GM23338 (cell line): ENCODE data around the gene SCIMP. TPM values are rescaled to one million over a fixed set of nuclear protein-coding genes. Genes with fewer than 3 reads are reported as not detected.

Source experiments
- ATAC-seq: fragments of 200-7000 bp; cut with Tn5 transposase; 3 replicates; pipeline ENCODE4 v1.9.1; 2020
- DNase-seq: peaks from one replicate; pipeline ENCODE4 v3.0.0-alpha.2; 2015; ENCODE audit warnings: low spot score
- H2AFZ ChIP-seq: fragments of 200-600 bp; sonication (generic); 2 replicates; pipeline ENCODE4 v1.8.0; 2016; ENCODE audit warnings: antibody characterized with exemption, mild to moderate bottlenecking, moderate library complexity
- H3F3A ChIP-seq: fragments of 200-600 bp; sonication (generic); replicated peaks from 2 replicates; pipeline ENCODE4 v1.8.0; 2017; ENCODE audit warnings: antibody characterized with exemption, mixed run types, low read depth
- H3K27ac ChIP-seq: fragments of 200-600 bp; sonication (generic); 2 replicates; pipeline ENCODE4 v1.6.1; 2016; ENCODE audit warnings: low read depth
- H3K27me3 ChIP-seq: fragments of 200-600 bp; sonication (generic); 2 replicates; pipeline ENCODE4 v1.8.0; 2016; ENCODE audit warnings: mild to moderate bottlenecking, mixed run types, moderate library complexity; ENCODE audit not compliant: insufficient read depth
- H3K36me3 ChIP-seq: fragments of 200-600 bp; sonication (generic); 2 replicates; pipeline ENCODE4 v1.8.0; 2016; ENCODE audit warnings: mild to moderate bottlenecking; ENCODE audit not compliant: insufficient read depth
- H3K4me1 ChIP-seq: fragments of 200-600 bp; sonication (generic); 2 replicates; pipeline ENCODE4 v1.8.0; 2016; ENCODE audit warnings: mild to moderate bottlenecking, moderate library complexity; ENCODE audit not compliant: insufficient read depth
- H3K4me2 ChIP-seq: fragments of 200-600 bp; sonication (generic); 2 replicates; pipeline ENCODE4 v1.7.1; 2017; ENCODE audit warnings: mixed run types
- H3K4me3 ChIP-seq: fragments of 200-600 bp; sonication (generic); 2 replicates; pipeline ENCODE4 v1.6.1; 2016; ENCODE audit warnings: mixed run types
- H3K79me2 ChIP-seq: fragments of 200-600 bp; sonication (generic); replicated peaks from 2 replicates; pipeline ENCODE4 v1.8.0; 2017; ENCODE audit warnings: mild to moderate bottlenecking; ENCODE audit not compliant: insufficient read depth
- H3K9me2 ChIP-seq: fragments of 200-600 bp; sonication (generic); 2 replicates; pipeline ENCODE4 v1.8.0; 2017; ENCODE audit not compliant: insufficient read depth
- H4K20me1 ChIP-seq: fragments of 200-600 bp; sonication (generic); replicated peaks from 2 replicates; pipeline ENCODE4 v1.8.0; 2017; ENCODE audit warnings: mild to moderate bottlenecking; ENCODE audit not compliant: insufficient read depth
- H3K27ac Mint-ChIP-seq: 2 replicates; pipeline ENCODE4 v1.8.0; 2020; ENCODE audit warnings: inconsistent platforms, mild to moderate bottlenecking, moderate library complexity, mixed read lengths
- H3K27me3 Mint-ChIP-seq: 3 replicates; pipeline ENCODE4 v1.8.0; 2022; ENCODE audit warnings: low read depth, mild to moderate bottlenecking, moderate library complexity, mixed read lengths, inconsistent platforms; ENCODE audit not compliant: insufficient read depth, poor library complexity
- H3K36me3 Mint-ChIP-seq: 3 replicates; pipeline ENCODE4 v1.8.0; 2021; ENCODE audit warnings: low read depth, mild to moderate bottlenecking, inconsistent platforms, moderate library complexity, mixed read lengths
- H3K4me1 Mint-ChIP-seq: 3 replicates; pipeline ENCODE4 v1.8.0; 2020; ENCODE audit warnings: mild to moderate bottlenecking, inconsistent platforms, mixed read lengths
- H3K4me3 Mint-ChIP-seq: 3 replicates; pipeline ENCODE4 v1.8.0; 2021; ENCODE audit warnings: moderate library complexity, mild to moderate bottlenecking, inconsistent platforms, mixed read lengths
- H3K9me3 Mint-ChIP-seq: 3 replicates; pipeline ENCODE4 v1.8.0; 2020; ENCODE audit warnings: moderate library complexity, mild to moderate bottlenecking, inconsistent platforms, mixed read lengths
- CREB1 ChIP-seq: fragments of 250-450 bp; sonication (Bioruptor Pico); IDR thresholded peaks from 2 replicates; pipeline ENCODE4 v1.5.0; 2020; ENCODE audit warnings: low read depth, mild to moderate bottlenecking, moderate library complexity
- EZH2 ChIP-seq: fragments of 200-600 bp; sonication (generic); IDR thresholded peaks from one replicate; pipeline ENCODE4 v1.8.0; 2017; ENCODE audit warnings: antibody characterized with exemption, mild to moderate bottlenecking, low read depth; ENCODE audit not compliant: unreplicated experiment
- EZH2phosphoT487 ChIP-seq: fragments of 200-600 bp; sonication (generic); IDR thresholded peaks from one replicate; pipeline ENCODE4 v1.8.1; 2018; ENCODE audit warnings: antibody characterized with exemption; ENCODE audit not compliant: unreplicated experiment
- JUNB ChIP-seq: IDR thresholded peaks from one replicate; pipeline ENCODE4 v1.6.1; 2016; ENCODE audit warnings: antibody characterized with exemption; ENCODE audit not compliant: unreplicated experiment
- NANOG ChIP-seq: IDR thresholded peaks from 2 replicates; pipeline ENCODE4 v1.6.1; 2016; ENCODE audit warnings: antibody characterized with exemption, borderline replicate concordance
- POLR2AphosphoS5 ChIP-seq: IDR thresholded peaks from 2 replicates; pipeline ENCODE4 v1.6.1; 2016; ENCODE audit warnings: antibody characterized with exemption, low read depth
- STAT1 ChIP-seq: IDR thresholded peaks from one replicate; pipeline ENCODE4 v1.6.1; 2016; ENCODE audit warnings: antibody characterized with exemption; ENCODE audit not compliant: unreplicated experiment
- ZNF114 ChIP-seq: fragments of 250-450 bp; sonication (Bioruptor Pico); IDR thresholded peaks from 2 replicates; pipeline ENCODE4 v1.5.0; 2020; ENCODE audit warnings: mild to moderate bottlenecking, moderate library complexity
- ZNF331 ChIP-seq: fragments of 250-450 bp; sonication (Bioruptor Pico); IDR thresholded peaks from 2 replicates; pipeline ENCODE4 v1.5.0; 2020; ENCODE audit warnings: low read depth, mild to moderate bottlenecking, moderate library complexity
- polyA plus RNA-seq: library from polyadenylated mRNA; unstranded; fragments of >200 nt; fragmentation: Nextera tagmentation; extraction: Ambion mirVana; gene quantifications from 2 replicates; pipeline ENCODE4 v1.2.1, GENCODE V29; 2016
- total RNA-seq: library from RNA; depleted of rRNA; stranded (reverse); fragments of >200 nt; shearing (Covaris generic); gene quantifications from 2 replicates; pipeline ENCODE4 v1.2.3, GENCODE V29; 2014
- TF ChIP-seq, protein P1 (sequence below): IDR thresholded peaks from 2 replicates; pipeline ENCODE4 v1.6.1; 2016; ENCODE audit warnings: antibody characterized with exemption
- TF ChIP-seq, protein P2 (sequence below), 2 experiments: fragments of 200-600 bp in 1 of 2; sonication (generic) in 1 of 2; conservative IDR thresholded peaks; 2 replicates each; pipeline versions ENCODE4 v1.5.1 to v1.6.1; 2016 to 2017; ENCODE audit warnings: antibody characterized with exemption in 2 of 2, low read depth in 2 of 2, mild to moderate bottlenecking in 2 of 2, moderate library complexity in 1 of 2
- TF ChIP-seq, protein P3 (sequence below): IDR thresholded peaks from one replicate; pipeline ENCODE4 v1.6.1; 2018; ENCODE audit warnings: antibody characterized with exemption; ENCODE audit not compliant: unreplicated experiment
- TF ChIP-seq, protein P4 (sequence below): fragments of 250-450 bp; sonication (Bioruptor Pico); IDR thresholded peaks from 2 replicates; pipeline ENCODE4 v1.5.0; 2020; ENCODE audit warnings: mild to moderate bottlenecking, moderate library complexity

SCIMP gene
- total and polyA plus RNA-seq, 2 experiments from 2014 or later = 0.36 TPM; not detected in 1

DNA sequence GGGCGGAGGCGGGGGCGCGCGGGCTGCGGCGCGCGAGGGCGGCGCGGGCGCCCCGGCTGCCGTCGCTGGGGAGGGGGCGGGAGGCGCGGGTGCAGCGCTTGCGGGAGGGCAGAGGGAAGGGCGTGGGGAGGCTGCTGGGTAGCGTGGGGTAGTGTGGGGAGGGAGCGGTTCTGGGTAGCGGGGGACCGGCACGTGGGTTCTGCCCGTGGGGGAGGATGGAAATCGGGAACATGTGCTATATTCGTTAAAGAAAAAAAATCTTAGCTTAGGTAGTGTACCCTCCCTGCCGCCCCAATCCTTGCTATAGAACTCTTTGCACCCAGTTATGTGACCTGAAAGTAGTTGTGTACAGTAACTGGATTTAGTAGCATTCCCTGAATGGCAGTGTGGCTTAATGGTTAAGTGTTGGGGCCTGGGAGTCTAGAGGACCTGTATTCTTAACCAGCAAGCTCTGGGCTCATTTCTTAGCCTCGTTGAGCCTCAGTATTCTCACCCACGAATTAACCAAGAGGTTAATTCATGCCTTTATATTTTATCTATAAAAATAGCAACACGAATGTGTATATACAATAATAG is 48.1 kb upstream of the SCIMP start:
- 0 out of 2 replicates have a peak overlapping the region, but pooled peaks have one; percentile 86 for H2AFZ ChIP-seq
- no peak for ATAC-seq
- H3K27ac Mint-ChIP-seq = no peak overlapping the region

More for the DNA sequence above, 48.1 kb upstream of the SCIMP start:
- peak overlapping the region; percentile 100 for H3K4me2 ChIP-seq
- Mint-ChIP-seq H3K36me3 (peaks cover 4% of the 10 kb centered on the region; the same call in 1 of the 3 replicates), H3K9me3 (no peaks in the 10 kb centered on the region; the same call in 2 of the 3 replicates), H3K4me3 (peak overlapping the region; percentile 87), H3K4me1 (peaks cover 27% of the 10 kb centered on the region), H3K27me3 (peaks cover 12% of the 10 kb centered on the region)
- no peaks in the 10 kb centered on the region; the same call in 1 of the 2 replicates for H3K27me3 ChIP-seq
- TF ChIP-seq, protein P1, sequence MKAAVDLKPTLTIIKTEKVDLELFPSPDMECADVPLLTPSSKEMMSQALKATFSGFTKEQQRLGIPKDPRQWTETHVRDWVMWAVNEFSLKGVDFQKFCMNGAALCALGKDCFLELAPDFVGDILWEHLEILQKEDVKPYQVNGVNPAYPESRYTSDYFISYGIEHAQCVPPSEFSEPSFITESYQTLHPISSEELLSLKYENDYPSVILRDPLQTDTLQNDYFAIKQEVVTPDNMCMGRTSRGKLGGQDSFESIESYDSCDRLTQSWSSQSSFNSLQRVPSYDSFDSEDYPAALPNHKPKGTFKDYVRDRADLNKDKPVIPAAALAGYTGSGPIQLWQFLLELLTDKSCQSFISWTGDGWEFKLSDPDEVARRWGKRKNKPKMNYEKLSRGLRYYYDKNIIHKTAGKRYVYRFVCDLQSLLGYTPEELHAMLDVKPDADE = no peak
- TF ChIP-seq NANOG (no peak), ZNF114 (CRISPR knock-in tag) (no peak), JUNB (no peak), CREB1 (CRISPR knock-in tag) (no peak), EZH2 (no peak), STAT1 (no peak), POLR2AphosphoS5 (no peak), ZNF331 (CRISPR knock-in tag) (no peak), EZH2phosphoT487 (no peak)
- TF ChIP-seq, protein P2, sequence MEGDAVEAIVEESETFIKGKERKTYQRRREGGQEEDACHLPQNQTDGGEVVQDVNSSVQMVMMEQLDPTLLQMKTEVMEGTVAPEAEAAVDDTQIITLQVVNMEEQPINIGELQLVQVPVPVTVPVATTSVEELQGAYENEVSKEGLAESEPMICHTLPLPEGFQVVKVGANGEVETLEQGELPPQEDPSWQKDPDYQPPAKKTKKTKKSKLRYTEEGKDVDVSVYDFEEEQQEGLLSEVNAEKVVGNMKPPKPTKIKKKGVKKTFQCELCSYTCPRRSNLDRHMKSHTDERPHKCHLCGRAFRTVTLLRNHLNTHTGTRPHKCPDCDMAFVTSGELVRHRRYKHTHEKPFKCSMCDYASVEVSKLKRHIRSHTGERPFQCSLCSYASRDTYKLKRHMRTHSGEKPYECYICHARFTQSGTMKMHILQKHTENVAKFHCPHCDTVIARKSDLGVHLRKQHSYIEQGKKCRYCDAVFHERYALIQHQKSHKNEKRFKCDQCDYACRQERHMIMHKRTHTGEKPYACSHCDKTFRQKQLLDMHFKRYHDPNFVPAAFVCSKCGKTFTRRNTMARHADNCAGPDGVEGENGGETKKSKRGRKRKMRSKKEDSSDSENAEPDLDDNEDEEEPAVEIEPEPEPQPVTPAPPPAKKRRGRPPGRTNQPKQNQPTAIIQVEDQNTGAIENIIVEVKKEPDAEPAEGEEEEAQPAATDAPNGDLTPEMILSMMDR (conservative IDR thresholded peaks at IDR 0.05; ENCODE audit: low read depth in 2 of 2) = no peak
- TF ChIP-seq, protein P3, sequence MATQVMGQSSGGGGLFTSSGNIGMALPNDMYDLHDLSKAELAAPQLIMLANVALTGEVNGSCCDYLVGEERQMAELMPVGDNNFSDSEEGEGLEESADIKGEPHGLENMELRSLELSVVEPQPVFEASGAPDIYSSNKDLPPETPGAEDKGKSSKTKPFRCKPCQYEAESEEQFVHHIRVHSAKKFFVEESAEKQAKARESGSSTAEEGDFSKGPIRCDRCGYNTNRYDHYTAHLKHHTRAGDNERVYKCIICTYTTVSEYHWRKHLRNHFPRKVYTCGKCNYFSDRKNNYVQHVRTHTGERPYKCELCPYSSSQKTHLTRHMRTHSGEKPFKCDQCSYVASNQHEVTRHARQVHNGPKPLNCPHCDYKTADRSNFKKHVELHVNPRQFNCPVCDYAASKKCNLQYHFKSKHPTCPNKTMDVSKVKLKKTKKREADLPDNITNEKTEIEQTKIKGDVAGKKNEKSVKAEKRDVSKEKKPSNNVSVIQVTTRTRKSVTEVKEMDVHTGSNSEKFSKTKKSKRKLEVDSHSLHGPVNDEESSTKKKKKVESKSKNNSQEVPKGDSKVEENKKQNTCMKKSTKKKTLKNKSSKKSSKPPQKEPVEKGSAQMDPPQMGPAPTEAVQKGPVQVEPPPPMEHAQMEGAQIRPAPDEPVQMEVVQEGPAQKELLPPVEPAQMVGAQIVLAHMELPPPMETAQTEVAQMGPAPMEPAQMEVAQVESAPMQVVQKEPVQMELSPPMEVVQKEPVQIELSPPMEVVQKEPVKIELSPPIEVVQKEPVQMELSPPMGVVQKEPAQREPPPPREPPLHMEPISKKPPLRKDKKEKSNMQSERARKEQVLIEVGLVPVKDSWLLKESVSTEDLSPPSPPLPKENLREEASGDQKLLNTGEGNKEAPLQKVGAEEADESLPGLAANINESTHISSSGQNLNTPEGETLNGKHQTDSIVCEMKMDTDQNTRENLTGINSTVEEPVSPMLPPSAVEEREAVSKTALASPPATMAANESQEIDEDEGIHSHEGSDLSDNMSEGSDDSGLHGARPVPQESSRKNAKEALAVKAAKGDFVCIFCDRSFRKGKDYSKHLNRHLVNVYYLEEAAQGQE = no peak
- TF ChIP-seq, protein P4, sequence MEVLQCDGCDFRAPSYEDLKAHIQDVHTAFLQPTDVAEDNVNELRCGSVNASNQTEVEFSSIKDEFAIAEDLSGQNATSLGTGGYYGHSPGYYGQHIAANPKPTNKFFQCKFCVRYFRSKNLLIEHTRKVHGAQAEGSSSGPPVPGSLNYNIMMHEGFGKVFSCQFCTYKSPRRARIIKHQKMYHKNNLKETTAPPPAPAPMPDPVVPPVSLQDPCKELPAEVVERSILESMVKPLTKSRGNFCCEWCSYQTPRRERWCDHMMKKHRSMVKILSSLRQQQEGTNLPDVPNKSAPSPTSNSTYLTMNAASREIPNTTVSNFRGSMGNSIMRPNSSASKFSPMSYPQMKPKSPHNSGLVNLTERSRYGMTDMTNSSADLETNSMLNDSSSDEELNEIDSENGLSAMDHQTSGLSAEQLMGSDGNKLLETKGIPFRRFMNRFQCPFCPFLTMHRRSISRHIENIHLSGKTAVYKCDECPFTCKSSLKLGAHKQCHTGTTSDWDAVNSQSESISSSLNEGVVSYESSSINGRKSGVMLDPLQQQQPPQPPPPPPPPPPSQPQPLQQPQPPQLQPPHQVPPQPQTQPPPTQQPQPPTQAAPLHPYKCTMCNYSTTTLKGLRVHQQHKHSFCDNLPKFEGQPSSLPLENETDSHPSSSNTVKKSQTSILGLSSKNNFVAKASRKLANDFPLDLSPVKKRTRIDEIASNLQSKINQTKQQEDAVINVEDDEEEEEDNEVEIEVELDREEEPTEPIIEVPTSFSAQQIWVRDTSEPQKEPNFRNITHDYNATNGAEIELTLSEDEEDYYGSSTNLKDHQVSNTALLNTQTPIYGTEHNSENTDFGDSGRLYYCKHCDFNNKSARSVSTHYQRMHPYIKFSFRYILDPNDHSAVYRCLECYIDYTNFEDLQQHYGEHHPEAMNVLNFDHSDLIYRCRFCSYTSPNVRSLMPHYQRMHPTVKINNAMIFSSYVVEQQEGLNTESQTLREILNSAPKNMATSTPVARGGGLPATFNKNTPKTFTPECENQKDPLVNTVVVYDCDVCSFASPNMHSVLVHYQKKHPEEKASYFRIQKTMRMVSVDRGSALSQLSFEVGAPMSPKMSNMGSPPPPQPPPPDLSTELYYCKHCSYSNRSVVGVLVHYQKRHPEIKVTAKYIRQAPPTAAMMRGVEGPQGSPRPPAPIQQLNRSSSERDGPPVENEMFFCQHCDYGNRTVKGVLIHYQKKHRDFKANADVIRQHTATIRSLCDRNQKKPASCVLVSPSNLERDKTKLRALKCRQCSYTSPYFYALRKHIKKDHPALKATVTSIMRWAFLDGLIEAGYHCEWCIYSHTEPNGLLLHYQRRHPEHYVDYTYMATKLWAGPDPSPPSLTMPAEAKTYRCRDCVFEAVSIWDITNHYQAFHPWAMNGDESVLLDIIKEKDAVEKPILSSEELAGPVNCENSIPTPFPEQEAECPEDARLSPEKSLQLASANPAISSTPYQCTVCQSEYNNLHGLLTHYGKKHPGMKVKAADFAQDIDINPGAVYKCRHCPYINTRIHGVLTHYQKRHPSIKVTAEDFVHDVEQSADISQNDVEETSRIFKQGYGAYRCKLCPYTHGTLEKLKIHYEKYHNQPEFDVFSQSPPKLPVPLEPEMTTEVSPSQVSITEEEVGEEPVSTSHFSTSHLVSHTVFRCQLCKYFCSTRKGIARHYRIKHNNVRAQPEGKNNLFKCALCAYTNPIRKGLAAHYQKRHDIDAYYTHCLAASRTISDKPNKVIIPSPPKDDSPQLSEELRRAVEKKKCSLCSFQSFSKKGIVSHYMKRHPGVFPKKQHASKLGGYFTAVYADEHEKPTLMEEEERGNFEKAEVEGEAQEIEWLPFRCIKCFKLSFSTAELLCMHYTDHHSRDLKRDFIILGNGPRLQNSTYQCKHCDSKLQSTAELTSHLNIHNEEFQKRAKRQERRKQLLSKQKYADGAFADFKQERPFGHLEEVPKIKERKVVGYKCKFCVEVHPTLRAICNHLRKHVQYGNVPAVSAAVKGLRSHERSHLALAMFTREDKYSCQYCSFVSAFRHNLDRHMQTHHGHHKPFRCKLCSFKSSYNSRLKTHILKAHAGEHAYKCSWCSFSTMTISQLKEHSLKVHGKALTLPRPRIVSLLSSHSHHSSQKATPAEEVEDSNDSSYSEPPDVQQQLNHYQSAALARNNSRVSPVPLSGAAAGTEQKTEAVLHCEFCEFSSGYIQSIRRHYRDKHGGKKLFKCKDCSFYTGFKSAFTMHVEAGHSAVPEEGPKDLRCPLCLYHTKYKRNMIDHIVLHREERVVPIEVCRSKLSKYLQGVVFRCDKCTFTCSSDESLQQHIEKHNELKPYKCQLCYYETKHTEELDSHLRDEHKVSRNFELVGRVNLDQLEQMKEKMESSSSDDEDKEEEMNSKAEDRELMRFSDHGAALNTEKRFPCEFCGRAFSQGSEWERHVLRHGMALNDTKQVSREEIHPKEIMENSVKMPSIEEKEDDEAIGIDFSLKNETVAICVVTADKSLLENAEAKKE (CRISPR knock-in tag) = no peak
- peaks cover 5% of the 10 kb centered on the region; the same call in 1 of the 2 replicates for H4K20me1 ChIP-seq
- H3K27ac ChIP-seq = no peak overlapping the region
- peak overlapping the region; percentile 91 for H3K4me3 ChIP-seq
- H3K79me2 ChIP-seq = peaks cover 52% of the 10 kb centered on the region
- H3K4me1 ChIP-seq = peaks cover 26% of the 10 kb centered on the region
- H3K9me2 ChIP-seq = no peaks in the 10 kb centered on the region
- H3K36me3 ChIP-seq = no peaks in the 10 kb centered on the region; the same call in 1 of the 2 replicates
- DNase-seq = peak; percentile 12
- no peaks in the 10 kb centered on the region for H3F3A ChIP-seq
